CD4-positive, alpha-beta T cell treated with Interferon alpha-2 for 1 hour (primary cell): Measurements from ENCODE around the gene GRAMD1B.

Experiments used
- DNase-seq, 2 donors: peaks; one replicate each; pipeline ENCODE4 v3.0.0-alpha.2; 2020 to 2022

The GRAMD1B gene

GRCh38 chr11:123594921-123595320 lies 164.9 kb downstream of the GRAMD1B start:
- DNase-seq, result no peak

DNA sequence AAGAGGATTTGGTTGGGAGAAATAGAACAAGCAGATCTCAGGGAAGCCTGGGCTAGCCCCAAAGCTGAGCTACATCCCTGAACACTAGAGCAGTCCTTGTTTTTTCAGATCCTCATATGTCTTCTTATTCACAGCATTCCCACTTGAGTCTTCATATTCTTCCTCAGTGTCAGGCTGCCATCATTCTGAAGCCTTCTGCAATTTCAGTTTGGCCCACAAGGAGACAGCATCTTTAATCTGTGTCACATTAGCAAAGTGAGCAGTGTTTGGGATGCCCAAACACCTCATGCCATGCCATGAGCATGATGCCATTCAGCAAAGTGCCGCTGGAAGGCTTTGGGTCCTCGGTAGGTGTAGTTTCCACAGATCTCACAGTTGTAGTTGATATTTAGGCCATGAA lies 167.8 kb downstream of the GRAMD1B start:
- DNase-seq, result no peak

DNA sequence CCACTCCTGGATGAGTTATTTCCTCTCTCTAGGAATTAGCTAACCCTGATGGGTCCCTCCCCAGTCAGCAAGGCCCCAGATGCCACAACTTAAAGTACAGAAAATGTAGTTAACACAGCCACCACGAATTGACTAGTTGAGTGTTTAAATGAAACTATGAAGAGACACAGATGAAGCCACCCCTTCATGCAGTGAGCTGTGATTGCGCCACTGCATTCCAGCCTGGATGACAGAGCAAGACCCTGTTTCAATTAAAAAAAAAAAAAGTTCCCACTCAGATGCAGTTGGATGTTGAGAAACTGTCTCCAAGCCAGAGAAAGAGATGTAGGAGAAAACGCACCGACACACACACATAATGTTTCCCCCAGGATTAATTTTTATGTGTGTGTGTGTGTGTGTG lies 171.1 kb downstream of the GRAMD1B start:
- no peak for DNase-seq

- DNase-seq, result no peak
Measured at GRCh38 chr11:123601743-123602142, 171.7 kb downstream of the GRAMD1B start.

GRCh38 chr11:123603666-123604065 lies 173.6 kb downstream of the GRAMD1B start:
- no peak for DNase-seq

DNA sequence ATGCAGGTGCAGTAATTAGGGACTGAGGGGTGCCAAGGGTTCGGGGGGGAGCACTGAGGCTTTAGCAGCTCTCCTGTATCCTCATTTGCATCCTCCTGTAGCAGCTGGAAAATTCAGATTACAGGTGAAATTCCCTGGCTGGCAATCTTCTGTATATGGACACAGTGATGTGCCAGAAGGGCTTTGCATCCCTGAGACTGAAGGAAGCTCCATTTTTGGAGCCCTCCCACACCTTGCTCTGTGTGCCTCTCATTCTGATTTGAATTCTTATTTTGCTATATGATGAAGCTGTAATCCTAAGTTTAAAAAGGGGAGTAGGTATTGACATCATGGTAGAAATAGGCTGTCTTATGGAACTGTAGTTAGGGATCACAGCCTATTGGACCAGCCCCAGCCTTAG lies 177.7 kb downstream of the GRAMD1B start:
- no peak for DNase-seq

GRCh38 chr11:123608371-123608770 lies 178.3 kb downstream of the GRAMD1B start:
- no peak for DNase-seq

GRCh38 chr11:123608945-123609344 lies 178.9 kb downstream of the GRAMD1B start:
- no peak for DNase-seq

DNA sequence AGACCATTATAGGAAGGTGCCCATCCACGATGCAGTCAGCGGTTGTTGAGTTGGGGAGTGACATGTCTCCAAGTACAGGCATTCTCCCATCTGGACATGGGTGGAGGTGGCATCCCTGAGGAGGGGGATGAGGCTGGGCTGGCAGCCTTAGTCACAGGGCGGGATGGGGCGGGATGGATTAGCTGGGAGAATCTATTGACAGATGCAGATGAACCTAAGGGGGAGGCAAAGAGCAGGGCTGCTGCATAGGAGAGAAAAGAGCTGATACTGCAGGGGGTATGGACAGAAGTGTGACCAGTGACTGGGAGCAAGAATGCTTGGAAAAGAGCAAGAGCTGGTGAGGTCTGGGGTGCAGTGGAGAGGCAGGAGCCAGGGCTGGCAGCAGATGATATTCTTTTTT lies 181.6 kb downstream of the GRAMD1B start:
- DNase-seq, result no peak

- no peak for DNase-seq
Measured at GRCh38 chr11:123616505-123617198, 186.6 kb downstream of the GRAMD1B start.

DNA sequence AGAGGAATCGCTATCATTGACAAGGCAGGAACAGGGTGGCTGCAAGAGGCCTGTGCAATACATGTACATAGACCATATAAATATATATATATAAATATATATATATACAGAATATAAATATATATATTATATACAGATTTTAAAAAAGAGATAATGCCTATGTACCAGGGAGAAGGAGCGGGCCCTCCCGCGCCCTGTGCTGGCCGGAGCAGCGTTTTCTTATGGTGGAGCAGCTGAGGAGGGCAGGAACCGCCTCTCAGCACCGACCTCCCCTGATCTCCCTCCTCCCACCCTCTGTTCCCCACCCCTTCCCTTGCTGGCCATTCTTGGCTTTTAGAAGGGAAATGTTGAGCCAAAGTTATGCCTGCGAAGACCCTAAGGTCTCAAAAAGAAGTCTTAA lies 192.5 kb downstream of the GRAMD1B start:
- no peak for DNase-seq

DNA sequence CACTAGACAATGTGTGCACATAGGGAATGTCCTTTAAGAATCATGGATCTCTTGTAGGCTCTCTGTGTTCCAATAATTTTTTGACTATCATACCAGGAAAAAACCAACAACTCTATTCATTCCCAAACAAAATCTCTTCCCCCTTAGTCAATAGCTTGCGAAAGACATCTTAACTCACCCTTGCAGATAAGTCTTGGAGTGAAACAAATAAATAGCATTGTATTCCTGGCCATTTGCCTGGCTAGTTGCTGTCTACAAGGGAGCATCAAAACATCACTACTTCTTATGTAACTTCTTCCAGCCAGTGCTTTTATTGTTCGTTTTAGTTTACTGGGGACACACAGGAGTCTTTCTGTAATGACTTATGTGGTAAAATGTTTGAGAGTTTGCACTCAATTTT lies 194.9 kb downstream of the GRAMD1B start:
- no peak for DNase-seq

DNA sequence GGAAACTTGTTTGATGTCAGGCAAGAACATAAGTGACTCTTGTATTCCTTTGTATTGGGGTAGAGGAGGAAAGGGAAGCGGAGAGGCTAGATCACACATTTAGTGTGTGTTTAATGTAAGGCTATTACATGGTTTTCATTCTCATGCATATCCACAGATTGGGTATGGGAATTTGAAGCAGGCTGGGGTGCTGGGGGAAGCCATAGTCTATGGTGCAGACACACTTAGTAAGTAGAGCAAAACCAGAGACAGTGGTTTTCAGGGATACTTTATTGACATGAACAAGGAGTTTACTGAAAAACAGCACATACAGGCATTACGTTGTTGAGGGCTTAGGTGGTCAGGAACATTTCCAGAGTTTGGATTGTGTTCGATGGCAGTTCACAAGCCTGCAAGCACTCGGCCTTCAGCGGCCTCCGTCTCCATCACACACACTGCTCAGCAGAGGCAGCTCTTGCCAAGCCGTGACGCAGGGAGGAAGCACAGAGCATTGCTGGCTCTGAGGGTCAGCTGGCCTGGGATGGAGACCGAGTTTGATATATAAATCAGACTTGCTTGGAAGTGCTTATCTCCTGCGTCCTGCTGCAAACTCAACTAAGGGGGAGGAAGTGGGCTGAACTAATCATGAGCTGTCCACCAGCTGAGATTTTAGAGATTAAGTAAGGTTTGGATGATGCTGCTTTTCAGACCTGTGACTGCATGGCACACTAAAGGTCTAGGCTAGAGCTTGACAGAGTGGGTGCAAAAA lies 199.0 kb downstream of the GRAMD1B start:
- no peak for DNase-seq

DNA sequence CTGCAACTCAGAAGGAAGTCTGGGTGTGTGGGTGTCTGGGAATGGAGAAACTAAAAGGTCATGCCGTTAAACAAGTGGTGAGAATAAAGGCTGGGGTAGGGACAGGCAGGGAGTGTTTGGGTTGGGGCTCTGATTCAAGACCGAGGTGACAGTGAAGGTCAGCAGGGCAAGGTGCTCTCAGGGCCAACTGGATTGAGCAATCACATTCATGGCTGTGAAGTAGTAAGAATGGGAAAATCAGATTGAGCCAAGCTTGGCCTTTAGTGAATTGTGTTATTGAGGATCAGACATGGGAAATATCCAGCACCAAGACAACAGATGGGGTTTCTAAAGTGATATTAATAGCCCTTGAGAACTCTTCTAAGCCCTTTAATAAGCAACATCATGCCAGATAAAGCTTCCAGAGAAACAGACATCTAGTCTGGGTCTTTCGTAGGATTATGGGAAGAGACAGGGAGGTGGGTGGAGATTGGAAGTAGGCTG lies 200.1 kb downstream of the GRAMD1B start:
- no peak for DNase-seq

DNA sequence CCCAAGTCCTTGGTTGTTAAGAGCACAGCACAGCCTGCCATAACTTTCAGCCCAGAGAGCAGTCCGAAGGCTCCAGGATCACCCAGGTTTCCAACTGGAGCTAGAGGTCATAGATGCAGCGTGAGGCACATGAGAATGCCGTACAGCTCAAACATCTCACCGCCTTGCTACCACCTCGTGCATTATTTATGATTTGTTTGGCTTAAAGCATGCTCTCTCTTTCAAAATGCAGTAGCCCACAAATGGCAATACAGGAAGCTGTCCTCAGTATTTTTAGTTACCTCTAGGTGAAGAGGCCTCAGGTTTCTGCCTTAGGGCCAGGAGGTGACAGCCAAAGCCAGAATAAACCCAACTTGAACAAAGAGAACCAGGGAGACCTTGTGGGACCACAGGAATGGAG lies 210.0 kb downstream of the GRAMD1B start:
- DNase-seq, result no peak

DNA sequence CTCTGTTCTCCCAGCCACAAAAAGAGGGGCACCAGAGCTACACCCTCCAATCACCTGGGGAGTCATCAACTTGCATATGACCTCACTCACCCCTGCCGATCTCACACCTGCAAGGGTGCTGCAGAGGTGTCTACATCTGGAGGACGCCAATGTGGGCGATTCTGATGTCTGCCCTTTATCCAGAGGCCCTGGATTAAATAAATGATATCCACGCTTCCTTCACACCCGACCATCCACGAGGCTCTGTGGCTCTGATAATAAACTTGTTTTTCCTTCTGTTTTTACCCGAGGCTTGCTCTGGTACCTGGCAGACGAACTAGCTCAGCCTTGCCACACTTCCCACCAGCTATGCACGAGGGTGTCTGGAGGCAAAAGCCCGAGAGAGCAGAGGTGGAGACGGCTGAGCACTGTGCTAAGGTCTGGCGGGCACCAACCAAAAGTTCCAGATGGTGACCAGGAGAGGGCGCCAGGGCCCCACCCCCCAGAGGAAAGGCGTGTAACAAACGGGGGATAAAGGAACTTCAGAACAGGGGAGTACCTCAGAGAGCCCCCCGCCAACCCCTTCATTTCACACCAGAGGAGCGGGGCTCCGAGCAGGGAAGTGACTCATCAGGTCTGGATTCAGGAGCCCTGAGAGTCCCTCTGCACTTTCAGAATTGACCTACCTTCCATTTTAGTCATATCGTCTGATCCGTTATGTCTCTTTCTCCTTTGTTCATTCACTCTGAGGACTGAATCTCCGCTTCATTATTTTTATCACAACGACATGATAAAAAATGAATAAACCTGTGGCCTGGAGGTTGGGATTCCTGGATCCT lies 210.8 kb downstream of the GRAMD1B start:
- DNase-seq, result peak; percentile 28 to 30

DNA sequence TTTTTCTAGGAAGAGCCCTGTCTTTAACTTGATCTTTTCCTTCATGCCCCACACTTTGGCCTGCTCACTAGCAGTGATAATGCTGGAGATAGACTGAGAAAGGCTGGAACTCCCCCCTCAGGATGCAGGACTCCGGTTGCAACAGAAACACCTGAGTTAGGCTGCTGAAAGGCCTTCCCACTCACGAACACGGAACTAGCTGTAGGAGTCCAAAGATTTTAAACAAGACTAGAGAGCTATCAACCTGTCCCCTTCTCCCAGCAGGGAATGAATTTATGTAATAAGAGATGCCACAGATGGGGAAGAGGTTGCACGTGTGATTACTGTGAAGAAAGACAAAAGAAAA lies 211.4 kb downstream of the GRAMD1B start:
- DNase-seq, result no peak

GRCh38 chr11:123642435-123642834 lies 212.4 kb downstream of the GRAMD1B start:
- DNase-seq, result no peak

DNA sequence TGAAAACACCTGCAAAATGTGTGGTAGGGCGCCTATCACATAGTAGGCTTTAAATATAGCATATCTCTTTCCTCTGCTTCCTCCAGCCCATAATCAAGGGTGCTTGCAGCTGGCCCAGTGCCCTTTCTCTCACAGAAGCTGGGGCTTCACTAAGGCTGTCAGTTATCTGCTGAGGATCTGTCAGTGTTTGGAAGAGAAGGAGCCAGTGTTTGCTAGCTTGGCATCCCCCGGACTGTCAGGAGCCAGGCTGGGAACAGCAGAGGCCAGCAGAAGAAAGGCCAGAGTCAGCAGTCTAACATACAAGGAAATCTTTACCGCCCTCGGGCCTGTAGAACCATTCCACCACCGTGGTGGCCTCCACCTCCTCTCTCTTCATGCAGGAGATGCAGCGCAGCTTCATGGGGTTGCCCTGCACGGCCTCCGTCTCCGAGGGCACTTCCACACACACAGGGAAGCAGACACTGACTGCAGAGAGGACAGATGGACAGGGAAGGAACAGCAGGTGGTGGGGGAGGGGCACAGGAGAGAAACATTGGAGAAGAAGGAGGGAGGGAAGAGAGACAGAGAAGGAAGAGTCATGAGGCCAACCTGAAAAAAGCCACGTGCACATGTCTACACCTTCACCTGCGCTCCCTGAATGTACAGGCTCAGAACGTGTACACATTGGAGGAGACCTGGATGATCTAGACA lies 215.4 kb downstream of the GRAMD1B start:
- DNase-seq, result no peak

DNA sequence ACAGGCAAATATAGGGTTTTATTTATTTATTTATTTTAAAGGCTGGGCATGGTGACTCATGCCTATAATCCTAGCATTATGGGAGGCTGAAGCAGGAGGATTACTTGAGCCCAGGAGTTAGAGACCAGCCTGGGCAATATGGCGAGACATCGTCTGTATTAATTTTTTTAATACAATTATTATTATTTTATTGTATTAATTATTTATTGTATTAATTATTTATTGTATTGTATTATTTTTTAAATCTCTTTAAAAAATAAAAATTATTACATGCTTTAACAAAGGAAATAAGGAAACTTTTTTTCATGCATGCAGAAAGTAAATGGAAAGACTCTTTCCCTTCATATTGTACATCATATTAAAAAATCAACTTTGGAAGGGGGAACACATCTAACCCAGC lies 220.8 kb downstream of the GRAMD1B start:
- no peak for DNase-seq

- no peak for DNase-seq
Measured at GRCh38 chr11:123652599-123652998, 222.5 kb downstream of the GRAMD1B start.

GRCh38 chr11:123653483-123653826 lies 223.4 kb downstream of the GRAMD1B start:
- no peak for DNase-seq
